ENCODE data around the gene VSNL1. TPM values are rescaled to one million over a fixed set of nuclear protein-coding genes. Genes with fewer than 3 reads are reported as not detected.

The VSNL1 gene
- total and polyA plus RNA-seq, 7 experiments from 2014 or later = not detected

DNA sequence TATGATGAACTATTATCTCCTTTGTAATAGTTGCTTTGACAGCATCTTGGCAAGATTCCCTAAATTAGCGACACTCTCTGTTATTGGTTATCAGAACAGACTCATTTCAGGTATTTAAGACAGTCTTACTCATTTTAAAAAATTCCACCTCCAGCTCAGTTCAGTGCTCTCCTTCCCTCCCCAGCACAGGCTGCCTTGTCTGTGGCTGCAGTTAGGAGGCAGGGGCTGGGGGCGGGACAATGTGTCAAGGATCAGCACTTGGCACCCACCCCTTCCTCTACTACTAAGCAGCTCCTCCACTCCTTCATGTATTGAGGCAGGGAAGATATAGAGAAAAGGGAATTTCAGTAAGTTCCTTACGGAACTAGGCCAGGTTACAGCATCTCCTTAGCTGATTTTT lies 85.0 kb downstream of the VSNL1 start:
- no peaks in the 10 kb centered on the region for H3K27me3 ChIP-seq (ENCODE audit: control insufficient read depth in 2 of 2, insufficient read depth in 2 of 2, low read length in 2 of 2)
- ChIA-PET CTCF (no interaction called here), POLR2A (no interaction called here)
- H3K27me3 Mint-ChIP-seq = peaks cover 4 to 22% (median 15%) of the 10 kb centered on the region in 5 donors
- peaks cover 0 to 2% (median 0%) of the 10 kb centered on the region in 7 donors for H3K4me1 Mint-ChIP-seq
- no peaks in the 10 kb centered on the region for H3K9me3 ChIP-seq (ENCODE audit: control insufficient read depth in 2 of 3, low read length in 3 of 3)
- no peaks in the 10 kb centered on the region for H3K36me3 ChIP-seq (ENCODE audit: control insufficient read depth in 2 of 3, insufficient read depth in 3 of 3, low read length in 3 of 3)
- no peak for DNase-seq
- no peak overlapping the region for H3K27ac Mint-ChIP-seq
- no peak overlapping the region for H3K4me3 Mint-ChIP-seq
- intact Hi-C loops (cut with micrococcal nuclease) = no loop called here
- peaks cover 0 to 2% (median 0%) of the 10 kb centered on the region in 11 donors for H3K9me3 Mint-ChIP-seq
- H3K4me1 ChIP-seq (ENCODE audit: control insufficient read depth in 2 of 2, insufficient read depth in 2 of 2, low read length in 2 of 2) = no peaks in the 10 kb centered on the region
- H3K36me3 Mint-ChIP-seq = no peaks in the 10 kb centered on the region
- ATAC-seq = no peak
- H3K4me3 ChIP-seq (ENCODE audit: low read length) = no peak overlapping the region
- no peak overlapping the region for H3K27ac ChIP-seq (ENCODE audit: low read depth, low read length)

DNA sequence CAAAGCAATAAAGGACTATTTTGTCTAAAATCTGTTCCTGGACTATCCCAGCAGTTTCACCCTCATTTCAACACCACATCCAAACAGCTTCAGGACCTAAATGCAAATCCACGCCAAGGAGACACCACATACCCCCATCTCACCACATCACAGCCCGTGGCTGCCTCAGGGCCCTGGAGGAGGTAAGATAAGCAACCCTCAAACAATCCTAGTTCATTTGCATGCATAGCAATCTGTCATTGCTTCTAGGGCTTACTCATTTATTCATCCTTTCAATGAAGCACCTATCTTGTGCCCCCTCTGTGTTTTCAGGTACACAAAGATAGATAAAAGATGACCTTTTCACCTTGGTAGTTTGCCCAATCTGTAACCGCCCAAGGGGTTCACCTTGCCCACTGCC lies 86.5 kb downstream of the VSNL1 start:
- no peak overlapping the region for H3K27ac Mint-ChIP-seq
- Histone ChIP-seq H3K27ac (ENCODE audit: low read depth, low read length) (no peak overlapping the region), H3K4me1 (ENCODE audit: control insufficient read depth in 2 of 2, insufficient read depth in 2 of 2, low read length in 2 of 2) (no peaks in the 10 kb centered on the region), H3K27me3 (ENCODE audit: control insufficient read depth in 2 of 2, insufficient read depth in 2 of 2, low read length in 2 of 2) (no peaks in the 10 kb centered on the region), H3K4me3 (ENCODE audit: low read length) (no peak overlapping the region), H3K36me3 (ENCODE audit: control insufficient read depth in 2 of 3, insufficient read depth in 3 of 3, low read length in 3 of 3) (no peaks in the 10 kb centered on the region), H3K9me3 (ENCODE audit: control insufficient read depth in 2 of 3, low read length in 3 of 3) (no peaks in the 10 kb centered on the region)
- intact Hi-C loops (cut with micrococcal nuclease) = no loop called here
- ChIA-PET CTCF (no interaction called here), POLR2A (no interaction called here)
- H3K4me3 Mint-ChIP-seq = no peak overlapping the region
- ATAC-seq (no peak), DNase-seq (no peak)
- peaks cover 0 to 2% (median 0%) of the 10 kb centered on the region in 7 donors for H3K4me1 Mint-ChIP-seq
- peaks cover 0 to 12% (median 4%) of the 10 kb centered on the region in 5 donors for H3K27me3 Mint-ChIP-seq
- H3K9me3 Mint-ChIP-seq = peaks cover 0 to 2% (median 0%) of the 10 kb centered on the region in 11 donors
- no peaks in the 10 kb centered on the region for H3K36me3 Mint-ChIP-seq

DNA sequence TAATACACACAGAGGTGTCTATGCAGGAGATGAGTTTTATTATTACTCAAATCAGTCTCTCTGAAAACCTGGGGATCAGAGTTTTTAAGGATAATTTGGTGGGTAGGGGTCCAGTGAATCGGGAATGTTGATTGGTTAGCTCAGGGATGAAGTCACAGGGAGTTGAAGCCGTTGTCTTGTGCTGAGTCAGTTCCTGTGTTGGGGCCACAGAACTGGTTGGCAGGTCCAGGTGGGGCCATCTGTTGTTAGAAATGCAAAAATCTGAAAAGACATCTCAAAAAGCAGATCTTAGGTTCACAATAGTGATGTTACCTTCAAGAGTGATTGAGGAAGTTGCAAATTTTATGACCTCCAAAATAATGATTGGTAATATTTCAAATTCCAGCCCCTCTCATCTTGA lies 86.9 kb downstream of the VSNL1 start:
- DNase-seq (no peak), ATAC-seq (no peak)
- Mint-ChIP-seq H3K9me3 (peaks cover 0 to 2% (median 0%) of the 10 kb centered on the region in 11 donors), H3K36me3 (no peaks in the 10 kb centered on the region), H3K4me3 (no peak overlapping the region), H3K27ac (no peak overlapping the region), H3K27me3 (peaks cover 0 to 12% (median 4%) of the 10 kb centered on the region in 5 donors), H3K4me1 (peaks cover 0 to 2% (median 0%) of the 10 kb centered on the region in 7 donors)
- Histone ChIP-seq H3K4me1 (ENCODE audit: control insufficient read depth in 2 of 2, insufficient read depth in 2 of 2, low read length in 2 of 2) (no peaks in the 10 kb centered on the region), H3K27ac (ENCODE audit: low read depth, low read length) (no peak overlapping the region), H3K27me3 (ENCODE audit: control insufficient read depth in 2 of 2, insufficient read depth in 2 of 2, low read length in 2 of 2) (no peaks in the 10 kb centered on the region), H3K9me3 (ENCODE audit: control insufficient read depth in 2 of 3, low read length in 3 of 3) (no peaks in the 10 kb centered on the region), H3K36me3 (ENCODE audit: control insufficient read depth in 2 of 3, insufficient read depth in 3 of 3, low read length in 3 of 3) (no peaks in the 10 kb centered on the region), H3K4me3 (ENCODE audit: low read length) (no peak overlapping the region)
- POLR2A ChIA-PET = no interaction called here
- intact Hi-C loops (cut with micrococcal nuclease) = no loop called here
- CTCF ChIA-PET = no interaction called here

DNA sequence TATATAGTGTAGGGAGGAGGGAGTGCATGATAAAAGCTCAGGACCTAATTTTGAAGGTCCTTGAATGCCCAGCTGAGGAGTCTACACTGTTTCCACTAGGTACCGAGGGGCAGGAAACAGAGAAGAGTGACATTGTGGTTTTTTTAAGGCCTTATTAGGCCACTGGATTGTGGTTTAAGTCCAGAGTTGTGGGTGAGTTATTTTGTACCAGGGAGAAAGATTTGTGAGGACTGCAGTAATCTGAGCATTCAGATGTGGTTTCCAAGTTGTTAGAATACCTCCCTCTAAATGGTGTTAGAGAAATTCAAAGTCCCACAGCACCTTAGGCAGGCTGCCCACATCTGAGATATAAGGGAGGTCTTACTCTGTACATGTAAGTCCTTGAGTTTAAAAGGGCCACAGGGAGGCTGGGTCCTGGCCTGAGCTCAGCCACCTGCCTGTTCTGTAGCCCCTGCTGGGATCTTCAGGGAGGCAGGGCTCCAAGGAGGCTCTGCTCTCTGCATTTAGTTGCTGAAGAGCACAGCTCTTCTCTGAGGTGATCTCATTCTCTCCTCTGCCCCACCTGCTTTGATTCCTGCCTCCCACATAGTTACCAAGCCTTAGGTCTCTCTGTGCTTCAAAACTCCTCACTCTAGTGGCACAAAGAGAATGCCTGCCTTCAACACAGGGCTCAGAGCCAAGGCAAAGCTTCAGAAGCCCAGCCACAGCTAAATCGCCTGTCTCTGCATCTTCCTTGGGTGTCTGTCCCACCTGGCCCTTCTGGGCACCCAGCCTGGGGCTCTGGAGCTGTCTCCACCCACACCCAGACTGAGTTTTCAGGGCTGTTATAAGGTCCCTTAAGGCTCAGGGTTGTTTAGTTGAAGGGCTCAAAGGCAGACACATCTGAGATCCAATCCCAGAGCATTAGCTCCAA lies 88.1 kb downstream of the VSNL1 start:
- POLR2A ChIA-PET = no interaction called here
- H3K27ac Mint-ChIP-seq = no peak overlapping the region
- H3K4me1 Mint-ChIP-seq = peaks cover 0 to 2% (median 0%) of the 10 kb centered on the region in 7 donors

DNA sequence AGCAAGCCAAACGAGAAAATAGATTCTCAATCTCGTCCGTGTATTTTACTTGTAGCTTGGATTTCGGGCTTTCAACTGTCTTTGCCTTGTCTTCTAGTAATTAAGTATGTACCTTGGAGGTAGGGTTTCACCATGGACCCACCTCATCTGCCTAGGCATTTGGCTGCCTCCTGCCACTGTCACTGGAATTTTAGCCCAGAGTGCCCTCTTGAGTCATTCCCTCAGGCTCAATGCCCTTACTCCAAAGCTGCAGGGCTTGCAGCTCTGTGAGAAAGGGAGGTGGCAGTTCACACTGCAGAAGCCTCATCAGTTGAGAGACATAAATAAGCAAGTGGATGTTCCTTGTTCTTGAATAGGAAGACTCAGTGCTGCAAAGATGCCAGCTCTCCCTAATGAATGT lies 89.6 kb downstream of the VSNL1 start:
- no peaks in the 10 kb centered on the region for H3K9me3 Mint-ChIP-seq
- H3K4me1 ChIP-seq (ENCODE audit: control insufficient read depth in 2 of 2, insufficient read depth in 2 of 2, low read length in 2 of 2) = no peaks in the 10 kb centered on the region
- ChIA-PET CTCF (no interaction called here), POLR2A (no interaction called here)
- no peaks in the 10 kb centered on the region for H3K36me3 Mint-ChIP-seq
- H3K4me1 Mint-ChIP-seq = peaks cover 0 to 2% (median 0%) of the 10 kb centered on the region in 7 donors
- ATAC-seq (no peak), DNase-seq (no peak)
- H3K27ac Mint-ChIP-seq = no peak overlapping the region
- no peaks in the 10 kb centered on the region for H3K36me3 ChIP-seq (ENCODE audit: control insufficient read depth in 2 of 3, insufficient read depth in 3 of 3, low read length in 3 of 3)
- no peak overlapping the region for H3K27ac ChIP-seq (ENCODE audit: low read depth, low read length)
- H3K4me3 ChIP-seq (ENCODE audit: low read length) = no peak overlapping the region
- no peak overlapping the region for H3K4me3 Mint-ChIP-seq
- H3K27me3 Mint-ChIP-seq = peaks cover 0 to 8% (median 0%) of the 10 kb centered on the region in 5 donors
- intact Hi-C loops (cut with micrococcal nuclease) = no loop called here
- no peaks in the 10 kb centered on the region for H3K27me3 ChIP-seq (ENCODE audit: control insufficient read depth in 2 of 2, insufficient read depth in 2 of 2, low read length in 2 of 2)
- no peaks in the 10 kb centered on the region for H3K9me3 ChIP-seq (ENCODE audit: control insufficient read depth in 2 of 3, low read length in 3 of 3)

More for the DNA sequence above, 88.1 kb downstream of the VSNL1 start:
- DNase-seq (no peak), ATAC-seq (no peak)
- no peaks in the 10 kb centered on the region for H3K27me3 ChIP-seq (ENCODE audit: control insufficient read depth in 2 of 2, insufficient read depth in 2 of 2, low read length in 2 of 2)
- Mint-ChIP-seq H3K9me3 (peaks cover 0 to 2% (median 0%) of the 10 kb centered on the region in 11 donors), H3K4me3 (no peak overlapping the region), H3K27me3 (peaks cover 0 to 7% (median 4%) of the 10 kb centered on the region in 5 donors), H3K36me3 (no peaks in the 10 kb centered on the region)
- no peak overlapping the region for H3K27ac ChIP-seq (ENCODE audit: low read depth, low read length)
- no peak overlapping the region for H3K4me3 ChIP-seq (ENCODE audit: low read length)
- no peaks in the 10 kb centered on the region for H3K36me3 ChIP-seq (ENCODE audit: control insufficient read depth in 2 of 3, insufficient read depth in 3 of 3, low read length in 3 of 3)
- intact Hi-C loops (cut with micrococcal nuclease) = no loop called here
- no peaks in the 10 kb centered on the region for H3K9me3 ChIP-seq (ENCODE audit: control insufficient read depth in 2 of 3, low read length in 3 of 3)
- CTCF ChIA-PET = interaction anchor here (0.6 kb wide), 1 partner anchor 17 kb away, joined by 3 read pairs; no protein-coding TSS in a partner anchor
- H3K4me1 ChIP-seq (ENCODE audit: control insufficient read depth in 2 of 2, insufficient read depth in 2 of 2, low read length in 2 of 2) = no peaks in the 10 kb centered on the region

DNA sequence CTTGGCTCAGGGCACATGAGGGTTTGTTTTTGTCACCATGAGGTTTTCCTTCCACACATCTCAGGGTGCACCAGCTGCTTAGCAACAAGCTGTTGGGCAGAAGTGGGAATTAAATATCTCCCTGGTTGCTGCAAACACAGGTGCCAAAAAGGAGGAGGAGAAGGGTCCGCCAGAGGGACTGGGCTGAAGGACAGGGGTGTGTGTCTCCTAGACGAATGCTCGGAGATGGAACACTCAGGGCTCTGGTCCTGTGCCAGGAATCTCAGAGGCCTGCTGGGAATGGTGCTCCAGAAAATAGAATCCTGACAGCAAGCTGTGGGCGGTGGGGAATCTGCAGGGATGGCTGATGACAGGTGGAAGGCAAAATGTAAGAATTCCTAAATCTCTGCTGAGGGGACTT lies 94.5 kb downstream of the VSNL1 start:
- H3K9me3 ChIP-seq (ENCODE audit: control insufficient read depth in 2 of 3, low read length in 3 of 3) = no peaks in the 10 kb centered on the region
- ChIA-PET CTCF (no interaction called here), POLR2A (no interaction called here)
- DNase-seq (no peak), ATAC-seq (no peak)
- H3K27me3 ChIP-seq (ENCODE audit: control insufficient read depth in 2 of 2, insufficient read depth in 2 of 2, low read length in 2 of 2) = no peaks in the 10 kb centered on the region
- no peaks in the 10 kb centered on the region for H3K4me1 ChIP-seq (ENCODE audit: control insufficient read depth in 2 of 2, insufficient read depth in 2 of 2, low read length in 2 of 2)
- Mint-ChIP-seq H3K4me3 (no peak overlapping the region), H3K27ac (no peak overlapping the region), H3K36me3 (no peaks in the 10 kb centered on the region), H3K27me3 (peaks cover 0 to 5% (median 0%) of the 10 kb centered on the region in 5 donors), H3K9me3 (no peaks in the 10 kb centered on the region), H3K4me1 (no peaks in the 10 kb centered on the region)
- H3K36me3 ChIP-seq (ENCODE audit: control insufficient read depth in 2 of 3, insufficient read depth in 3 of 3, low read length in 3 of 3) = no peaks in the 10 kb centered on the region
- intact Hi-C loops (cut with micrococcal nuclease) = no loop called here
- H3K4me3 ChIP-seq (ENCODE audit: low read length) = no peak overlapping the region
- H3K27ac ChIP-seq (ENCODE audit: low read depth, low read length) = no peak overlapping the region

DNA sequence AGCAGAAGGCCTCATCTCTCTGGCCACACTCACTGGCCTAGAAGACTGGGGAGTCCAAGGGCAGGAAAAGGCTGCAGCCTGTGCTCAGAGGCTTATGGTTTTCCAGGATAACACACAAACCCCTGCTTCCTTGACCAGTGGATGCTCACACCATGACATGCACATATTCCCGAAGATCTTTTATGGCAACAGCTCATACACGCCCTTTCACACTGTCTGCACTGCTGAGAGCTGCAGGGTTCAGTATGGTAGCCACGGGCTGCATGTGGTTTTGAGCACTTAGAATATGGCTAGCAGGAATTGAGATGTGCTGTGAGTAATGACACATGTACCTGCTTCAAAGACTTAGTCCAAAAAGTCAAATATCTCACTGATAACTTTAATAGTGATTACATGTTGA lies 95.8 kb downstream of the VSNL1 start:
- no peaks in the 10 kb centered on the region for H3K4me1 ChIP-seq (ENCODE audit: control insufficient read depth in 2 of 2, insufficient read depth in 2 of 2, low read length in 2 of 2)
- no peak for ATAC-seq
- DNase-seq = no peak
- H3K9me3 ChIP-seq (ENCODE audit: control insufficient read depth in 2 of 3, low read length in 3 of 3) = no peaks in the 10 kb centered on the region
- peaks cover 0 to 7% (median 0%) of the 10 kb centered on the region in 5 donors for H3K27me3 Mint-ChIP-seq
- no peaks in the 10 kb centered on the region for H3K27me3 ChIP-seq (ENCODE audit: control insufficient read depth in 2 of 2, insufficient read depth in 2 of 2, low read length in 2 of 2)
- no peaks in the 10 kb centered on the region for H3K36me3 ChIP-seq (ENCODE audit: control insufficient read depth in 2 of 3, insufficient read depth in 3 of 3, low read length in 3 of 3)
- H3K27ac ChIP-seq (ENCODE audit: low read depth, low read length) = no peak overlapping the region
- no peaks in the 10 kb centered on the region for H3K4me1 Mint-ChIP-seq
- H3K4me3 Mint-ChIP-seq = no peak overlapping the region
- no peak overlapping the region for H3K4me3 ChIP-seq (ENCODE audit: low read length)
- POLR2A ChIA-PET = no interaction called here
- no peaks in the 10 kb centered on the region for H3K9me3 Mint-ChIP-seq
- no peak overlapping the region for H3K27ac Mint-ChIP-seq
- CTCF ChIA-PET = no interaction called here
- H3K36me3 Mint-ChIP-seq = no peaks in the 10 kb centered on the region
- intact Hi-C loops (cut with micrococcal nuclease) = no loop called here

All from naive thymus-derived CD4-positive, alpha-beta T cell (primary cell).